Testis (tissue), 2 donors: ENCODE results near the gene SLC9C1.

Experiments
- POLR2A ChIP-seq: fragments of 450-650 bp; IDR thresholded peaks from one replicate; pipeline ENCODE4 v1.6.1; 2017; ENCODE audit warnings: antibody characterized with exemption, mild to moderate bottlenecking, moderate library complexity
- TF ChIP-seq, protein P1 (sequence below), 3 experiments: fragments of 450-650 bp in 2 of 3; fragments of 200-600 bp in 1 of 3; sonication (generic) in 1 of 3; IDR thresholded peaks; one replicate each; pipeline ENCODE4 v1.5.1; 2016 to 2019; ENCODE audit warnings: antibody characterized with exemption in 3 of 3, mild to moderate bottlenecking in 2 of 3, moderate library complexity in 1 of 3

DNA sequence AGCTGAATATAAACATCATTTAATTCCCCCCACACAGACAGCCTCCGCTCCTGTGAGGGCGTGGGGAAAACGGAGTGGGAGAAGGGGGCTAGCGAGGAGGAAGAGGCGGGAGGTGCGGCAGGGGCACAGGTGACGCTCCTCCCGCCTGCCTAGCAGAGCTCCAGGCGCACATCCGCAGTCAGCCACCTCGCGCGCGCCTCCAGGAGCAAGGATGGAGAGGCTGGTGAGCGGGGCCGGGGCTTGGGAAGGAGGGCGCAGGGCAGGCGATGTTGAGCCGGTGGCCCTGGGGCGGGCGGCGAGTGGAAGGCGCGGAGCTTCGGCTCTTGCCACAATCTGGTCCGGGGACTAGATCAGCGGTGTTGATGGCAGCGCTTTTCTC is 39.0 kb upstream of the SLC9C1 start, which contains the start of gene CD200:
- TF ChIP-seq, protein P1, sequence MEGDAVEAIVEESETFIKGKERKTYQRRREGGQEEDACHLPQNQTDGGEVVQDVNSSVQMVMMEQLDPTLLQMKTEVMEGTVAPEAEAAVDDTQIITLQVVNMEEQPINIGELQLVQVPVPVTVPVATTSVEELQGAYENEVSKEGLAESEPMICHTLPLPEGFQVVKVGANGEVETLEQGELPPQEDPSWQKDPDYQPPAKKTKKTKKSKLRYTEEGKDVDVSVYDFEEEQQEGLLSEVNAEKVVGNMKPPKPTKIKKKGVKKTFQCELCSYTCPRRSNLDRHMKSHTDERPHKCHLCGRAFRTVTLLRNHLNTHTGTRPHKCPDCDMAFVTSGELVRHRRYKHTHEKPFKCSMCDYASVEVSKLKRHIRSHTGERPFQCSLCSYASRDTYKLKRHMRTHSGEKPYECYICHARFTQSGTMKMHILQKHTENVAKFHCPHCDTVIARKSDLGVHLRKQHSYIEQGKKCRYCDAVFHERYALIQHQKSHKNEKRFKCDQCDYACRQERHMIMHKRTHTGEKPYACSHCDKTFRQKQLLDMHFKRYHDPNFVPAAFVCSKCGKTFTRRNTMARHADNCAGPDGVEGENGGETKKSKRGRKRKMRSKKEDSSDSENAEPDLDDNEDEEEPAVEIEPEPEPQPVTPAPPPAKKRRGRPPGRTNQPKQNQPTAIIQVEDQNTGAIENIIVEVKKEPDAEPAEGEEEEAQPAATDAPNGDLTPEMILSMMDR (IDR thresholded peaks at IDR 0.05): no peak
- no peak for TF ChIP-seq POLR2A
